HG02759 (cell line): ENCODE measurements around the gene SLC17A1.
"Not testable (repeated sequence)": the region's sequence is repeated elsewhere in the genome, so short reads cannot be mapped to it uniquely, and the experiment has no call there.

ENCODE experiments used
- ATAC-seq: cut with Tn5 transposase; IDR thresholded peaks from one replicate; pipeline ENCODE4 v1.9.1; 2021; ENCODE audit warnings: mild to moderate bottlenecking, moderate library complexity; ENCODE audit not compliant: unreplicated experiment

Gene SLC17A1

GRCh38 chr6:25764611-25765010 is 67.2 kb downstream of the SLC17A1 start:
- no peak for ATAC-seq

GRCh38 chr6:25757936-25758642 is 73.8 kb downstream of the SLC17A1 start:
- ATAC-seq, result no peak

GRCh38 chr6:25756382-25757363 is 75.2 kb downstream of the SLC17A1 start:
- ATAC-seq, result no peak

GRCh38 chr6:25755483-25755882 is 76.4 kb downstream of the SLC17A1 start:
- ATAC-seq, result no peak

- no peak for ATAC-seq
Observed at GRCh38 chr6:25754535-25754934, 77.3 kb downstream of the SLC17A1 start, which contains the start of gene SLC17A4. SLC17A4 (plus strand) TSS chr6:25754742; CDS start chr6:25761963, 7,221 bp downstream.

- ATAC-seq, result no peak
Observed at GRCh38 chr6:25753079-25753478, 78.8 kb downstream of the SLC17A1 start.

- ATAC-seq, result no peak
Observed at GRCh38 chr6:25750906-25751305, 80.9 kb downstream of the SLC17A1 start.

GRCh38 chr6:25749837-25750236 is 82.0 kb downstream of the SLC17A1 start:
- no peak for ATAC-seq

- ATAC-seq, result not testable (repeated sequence)
Observed at GRCh38 chr6:25748601-25749517, 83.0 kb downstream of the SLC17A1 start.

GRCh38 chr6:25748049-25748448 is 83.8 kb downstream of the SLC17A1 start:
- no peak for ATAC-seq

GRCh38 chr6:25747477-25747876 is 84.4 kb downstream of the SLC17A1 start:
- no peak for ATAC-seq

GRCh38 chr6:25746968-25747367 is 84.9 kb downstream of the SLC17A1 start:
- ATAC-seq, result no peak

GRCh38 chr6:25745836-25746235 is 86.0 kb downstream of the SLC17A1 start:
- no peak for ATAC-seq

GRCh38 chr6:25743868-25744267 is 88.0 kb downstream of the SLC17A1 start:
- no peak for ATAC-seq

- no peak for ATAC-seq
Observed at GRCh38 chr6:25735261-25735660, 96.6 kb downstream of the SLC17A1 start.
